HG03097 (cell line): ENCODE measurements around the gene UHRF1.
"Not testable (repeated sequence)": the region's sequence is repeated elsewhere in the genome, so short reads cannot be mapped to it uniquely, and the experiment has no call there.

Experiments
- ATAC-seq: cut with Tn5 transposase; IDR thresholded peaks from one replicate; pipeline ENCODE4 v1.9.1; 2021; ENCODE audit not compliant: unreplicated experiment, low FRiP score

Gene UHRF1

DNA sequence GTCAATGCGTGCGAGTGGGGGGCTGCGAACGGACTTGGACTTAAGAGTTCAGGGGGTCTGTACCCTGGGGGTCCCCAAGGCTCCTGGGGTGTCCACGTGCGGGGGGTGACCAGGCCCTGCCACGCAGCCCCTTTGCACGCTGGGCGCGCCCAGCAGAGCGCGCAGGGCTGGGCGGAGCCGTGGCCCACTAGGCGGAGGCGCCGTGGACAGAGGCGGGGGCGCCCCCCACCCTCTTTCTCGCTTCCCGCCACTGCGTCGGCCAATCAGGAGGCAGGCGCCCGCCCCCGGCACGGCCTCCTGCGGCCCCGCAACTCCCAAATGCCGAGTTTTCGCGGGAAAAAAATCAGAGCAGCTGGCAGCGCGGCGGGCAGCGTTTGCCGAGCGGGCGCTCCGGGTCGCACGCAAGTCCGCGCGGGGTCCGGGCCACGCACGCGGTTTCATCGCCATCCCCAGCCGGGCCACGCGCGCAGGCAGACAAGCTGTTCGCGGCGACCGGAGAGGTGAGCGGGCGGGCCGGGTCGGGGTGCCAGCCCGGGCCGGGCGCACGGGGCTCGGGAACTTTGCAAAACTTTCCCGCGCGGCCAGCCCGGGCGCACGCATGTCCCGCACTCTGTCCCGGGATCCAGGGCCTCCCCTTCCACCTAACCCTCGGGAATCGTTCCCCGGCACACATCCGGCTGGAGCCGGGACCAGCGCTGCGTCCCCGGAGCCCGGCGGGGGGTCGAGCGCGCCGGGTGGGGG lies at the start of gene UHRF1:
UHRF1 (plus strand) TSS at position 346 of the 741 bp plus-strand sequence. CDS start 1,385 bp downstream, outside the sequence.
- ATAC-seq: peak; percentile 22

DNA sequence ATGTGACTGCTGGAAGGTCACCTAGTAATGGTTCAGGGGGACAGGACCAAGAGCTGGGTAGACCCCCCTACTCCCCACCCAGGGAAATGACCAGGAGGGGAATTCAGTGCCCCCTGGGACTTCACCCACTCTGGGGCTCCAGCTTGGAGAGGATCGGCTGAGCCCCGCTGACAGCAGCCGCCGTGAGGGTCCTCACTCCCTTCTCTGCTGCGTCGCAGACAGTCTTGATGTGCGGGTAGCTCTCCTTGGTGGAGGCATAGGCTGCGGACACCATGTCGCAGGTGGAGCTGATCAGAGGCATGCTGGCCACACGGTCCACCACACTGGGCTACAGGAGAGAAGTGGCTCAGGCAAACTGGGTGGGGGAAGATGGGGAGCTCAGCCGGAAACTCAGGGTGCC lies 49.6 kb upstream of the UHRF1 start:
- no peak for ATAC-seq

DNA sequence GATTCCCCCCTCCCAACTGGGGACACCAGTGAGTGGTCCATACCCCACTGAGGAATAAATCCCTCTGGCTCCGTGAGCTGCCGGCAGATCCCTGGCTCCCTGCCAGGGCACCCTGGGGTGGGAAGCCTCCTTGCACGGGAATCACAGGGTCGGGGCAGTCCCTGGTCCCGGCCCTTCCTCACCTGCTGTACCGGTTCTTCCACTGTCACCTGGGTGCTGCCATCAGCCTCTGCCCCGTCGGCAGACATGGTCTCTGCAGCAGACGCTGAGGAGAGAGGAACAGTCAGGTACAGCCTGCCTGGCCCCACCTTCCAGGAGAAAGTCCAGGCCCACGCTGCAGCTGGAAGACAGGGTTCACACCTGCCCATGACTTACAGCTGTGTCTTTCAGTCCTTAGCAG lies 48.2 kb upstream of the UHRF1 start:
- no peak for ATAC-seq

DNA sequence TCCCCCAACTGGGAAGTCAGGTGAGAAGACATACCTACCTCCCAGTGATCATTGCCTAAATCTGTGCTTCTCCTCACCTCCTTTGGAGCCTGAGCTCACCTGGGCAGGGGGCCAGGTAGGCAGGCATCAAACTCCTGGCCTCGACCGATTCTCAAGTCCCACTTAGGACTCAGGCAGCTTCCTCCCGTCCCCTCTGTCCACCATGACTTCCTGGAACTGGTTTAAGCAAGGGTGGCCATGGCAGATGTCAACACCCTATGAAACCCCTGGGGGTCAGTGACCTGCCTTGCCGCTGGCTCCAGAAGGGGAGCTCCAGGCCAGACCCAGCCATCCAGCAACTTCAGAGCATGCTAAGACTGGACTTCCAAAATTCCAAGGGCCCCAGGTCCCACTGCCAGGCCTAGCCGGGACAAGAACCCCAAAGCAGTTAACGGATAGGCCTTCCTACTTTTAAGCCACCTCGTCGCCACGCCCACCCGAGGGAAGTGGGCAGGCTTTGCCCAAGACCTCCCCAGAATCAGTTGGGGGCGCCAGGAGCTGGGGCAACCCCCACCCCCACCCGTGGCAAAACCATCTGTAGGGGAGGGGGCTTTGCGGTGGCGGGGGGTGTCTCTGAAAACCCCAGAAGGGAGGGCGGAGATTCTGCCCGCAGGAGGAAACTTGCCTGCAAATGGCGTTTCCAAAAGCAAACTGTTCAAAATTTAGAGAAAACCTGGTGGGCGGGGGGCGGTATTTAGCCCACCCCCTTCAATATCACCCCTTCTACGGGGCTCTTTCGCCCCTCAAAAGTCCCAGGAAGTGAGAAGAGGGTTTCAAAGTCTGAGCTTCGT lies 42.5 kb upstream of the UHRF1 start:
- peak; percentile 9 for ATAC-seq

DNA sequence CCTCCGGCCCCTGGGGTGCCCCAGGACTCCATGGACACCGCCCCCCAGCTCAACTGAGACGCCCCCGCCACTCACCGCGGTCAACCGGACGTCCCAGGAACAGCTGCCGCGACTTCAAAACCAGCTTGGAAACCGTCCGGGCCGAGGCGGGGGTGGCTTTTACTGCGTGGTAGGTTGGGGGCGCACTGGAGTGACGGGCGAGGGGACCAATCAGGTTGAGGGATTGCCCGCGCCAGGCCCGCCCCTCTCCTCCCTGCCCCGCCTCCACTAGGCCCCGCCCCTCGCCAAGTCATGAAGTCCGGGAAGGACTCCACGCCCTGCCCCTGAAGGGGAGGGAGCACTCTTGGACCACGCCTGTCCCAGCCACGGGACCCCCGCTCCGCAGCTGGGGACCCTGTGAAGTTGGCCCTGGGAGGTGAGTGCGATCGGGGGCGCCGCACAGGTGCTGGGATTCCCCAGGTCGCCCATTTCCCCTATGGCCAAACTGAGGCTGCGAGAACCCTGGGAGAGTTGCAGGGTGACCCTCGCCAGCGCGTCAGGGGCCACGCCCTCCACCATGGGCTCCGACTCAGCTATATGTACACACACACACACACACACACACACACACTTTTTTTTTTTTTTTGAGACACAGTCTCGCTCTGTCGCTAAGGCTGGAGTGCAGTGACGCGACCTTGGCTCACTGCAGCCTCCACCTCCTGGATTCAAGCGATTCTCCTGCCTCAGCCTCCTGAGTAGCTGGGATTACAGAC lies 41.6 kb upstream of the UHRF1 start, which contains the start of gene PLIN3:
PLIN3 (minus strand) TSS at position 134 of the 752 bp plus-strand sequence. CDS start 6,273 bp downstream, outside the sequence.
- peak; percentile 67 for ATAC-seq

DNA sequence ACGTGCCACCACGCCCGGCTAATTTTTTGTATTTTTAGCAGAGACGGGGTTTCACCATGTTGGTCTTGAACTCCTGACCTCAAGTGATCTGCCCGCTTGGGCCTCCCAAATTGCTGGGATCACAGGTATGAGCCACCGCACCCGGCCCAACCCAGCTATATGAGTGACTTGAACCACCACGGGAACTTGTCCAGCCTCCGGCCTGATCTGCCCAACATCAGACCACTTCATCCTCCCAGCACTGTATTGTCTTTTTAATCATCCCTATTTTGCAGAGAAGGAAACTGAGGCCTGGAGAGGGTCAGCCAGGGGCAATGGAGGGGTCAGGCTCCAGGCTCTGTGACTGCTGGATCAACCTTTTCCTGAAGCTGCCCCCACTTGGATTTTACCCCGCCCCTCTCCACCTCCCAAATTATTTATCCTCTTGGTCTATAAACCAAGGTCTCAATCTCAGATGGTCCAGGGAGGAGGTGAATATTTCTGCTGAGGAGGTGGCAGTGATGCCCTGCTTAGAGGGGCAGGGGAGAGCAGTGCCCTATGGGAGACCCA lies 40.9 kb upstream of the UHRF1 start:
- no peak for ATAC-seq

DNA sequence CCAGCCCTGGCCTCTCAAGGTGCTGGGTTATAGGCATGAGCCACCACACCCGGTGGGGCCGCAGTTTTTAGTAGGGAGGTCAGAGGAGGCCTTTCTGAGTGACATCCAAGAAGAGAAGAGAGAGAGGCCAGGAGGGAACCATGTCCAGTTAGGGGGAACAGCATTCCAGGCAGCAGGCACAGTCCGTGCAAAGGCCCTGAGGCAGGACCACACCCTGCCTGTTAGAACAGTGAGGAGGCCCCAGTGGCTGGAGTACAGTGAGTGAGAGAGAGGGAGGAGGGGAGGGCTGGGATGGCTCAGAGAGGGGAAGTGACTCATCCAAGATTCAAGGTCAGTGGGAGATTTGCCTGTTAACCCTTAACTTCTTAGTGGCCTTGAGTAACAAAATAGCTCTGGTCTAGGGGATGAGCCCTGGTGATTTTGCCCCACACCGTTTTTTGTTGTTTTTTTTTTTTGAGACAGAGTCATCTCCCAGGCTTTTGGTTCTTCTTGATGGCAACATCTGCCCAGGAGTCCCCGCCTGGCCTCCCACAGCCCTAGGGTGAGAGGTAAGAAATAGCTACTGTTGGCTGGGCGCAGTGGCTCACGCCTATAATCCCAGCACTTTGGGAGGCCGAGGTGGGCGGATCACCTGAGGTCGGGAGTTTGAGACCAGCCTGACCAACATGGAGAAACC lies 39.1 kb upstream of the UHRF1 start:
- no peak for ATAC-seq

DNA sequence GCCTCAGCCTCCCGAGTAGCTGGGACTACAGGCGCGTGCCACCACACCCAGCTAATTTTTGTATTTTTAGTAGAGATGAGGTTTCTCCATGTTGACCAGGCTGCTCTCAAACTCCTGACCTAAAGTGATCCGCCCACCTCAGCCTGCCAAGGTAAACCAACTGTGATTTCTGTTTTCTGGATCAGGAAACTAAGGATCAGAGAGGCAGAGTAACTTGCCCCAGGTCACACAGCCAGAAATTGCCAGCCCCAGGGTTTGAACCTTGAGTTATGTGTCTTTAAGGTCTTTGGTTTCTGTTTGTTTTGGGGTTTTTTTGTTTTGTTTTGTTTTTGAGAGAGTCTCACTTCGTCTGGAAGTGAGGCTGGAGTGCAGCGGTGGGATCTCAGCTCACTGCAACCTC lies 37.6 kb upstream of the UHRF1 start:
- ATAC-seq: no peak

DNA sequence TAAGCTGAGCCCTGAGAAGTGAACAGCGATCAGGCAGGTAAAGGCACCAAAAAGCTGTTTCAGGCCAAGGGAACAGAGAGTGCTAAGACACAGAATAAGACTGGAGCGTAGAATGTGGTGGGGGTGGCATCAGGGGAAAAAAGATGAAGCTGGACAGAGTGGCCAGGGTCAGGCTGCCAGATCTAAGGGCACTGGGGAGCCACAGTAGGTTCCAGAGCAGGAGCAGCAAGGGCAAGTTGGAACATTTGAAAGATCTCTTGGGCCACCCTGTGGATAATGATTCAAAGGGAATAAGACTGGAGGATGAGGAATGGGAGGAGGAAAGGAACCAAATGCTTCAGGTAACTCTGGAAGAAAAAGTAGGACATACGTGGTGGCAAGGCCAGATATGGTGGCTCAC lies 35.4 kb upstream of the UHRF1 start:
- ATAC-seq: no peak

DNA sequence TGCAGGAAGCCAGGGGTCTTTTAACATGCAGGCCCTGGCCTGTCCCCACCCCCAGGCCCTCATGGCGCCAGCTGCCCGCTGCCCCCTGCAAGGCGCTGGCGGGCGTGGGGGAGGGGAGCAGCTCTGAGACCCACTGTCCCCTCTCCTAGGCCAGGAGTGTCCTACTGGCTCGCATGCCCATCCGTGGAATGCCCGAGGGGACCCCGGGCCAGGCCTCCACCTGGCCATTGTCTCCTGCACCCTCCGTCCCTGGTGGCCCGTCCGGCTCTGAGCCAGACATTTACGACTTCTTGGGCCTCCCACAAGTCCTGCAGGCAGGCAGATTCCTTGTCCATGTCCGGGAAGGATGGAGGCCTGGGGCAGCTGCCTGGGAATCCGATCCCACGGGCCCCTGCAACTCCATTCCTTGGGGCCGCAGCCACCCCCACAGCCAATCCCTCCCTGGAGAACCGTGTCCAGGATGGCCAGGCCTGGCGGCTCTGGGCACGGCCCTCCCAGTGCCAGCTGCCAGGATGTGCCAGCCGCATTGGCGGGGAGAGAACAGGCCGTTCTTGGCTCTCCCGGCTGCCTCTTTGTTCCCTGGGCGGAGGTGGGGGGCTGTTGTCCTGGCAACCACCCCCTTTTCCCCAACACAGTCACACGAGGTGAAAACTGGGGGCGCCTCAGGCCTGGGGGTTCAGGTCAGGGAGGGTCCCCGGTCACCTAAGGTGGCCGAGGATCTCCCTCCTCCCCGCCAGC lies 31.4 kb upstream of the UHRF1 start:
- ATAC-seq: no peak

DNA sequence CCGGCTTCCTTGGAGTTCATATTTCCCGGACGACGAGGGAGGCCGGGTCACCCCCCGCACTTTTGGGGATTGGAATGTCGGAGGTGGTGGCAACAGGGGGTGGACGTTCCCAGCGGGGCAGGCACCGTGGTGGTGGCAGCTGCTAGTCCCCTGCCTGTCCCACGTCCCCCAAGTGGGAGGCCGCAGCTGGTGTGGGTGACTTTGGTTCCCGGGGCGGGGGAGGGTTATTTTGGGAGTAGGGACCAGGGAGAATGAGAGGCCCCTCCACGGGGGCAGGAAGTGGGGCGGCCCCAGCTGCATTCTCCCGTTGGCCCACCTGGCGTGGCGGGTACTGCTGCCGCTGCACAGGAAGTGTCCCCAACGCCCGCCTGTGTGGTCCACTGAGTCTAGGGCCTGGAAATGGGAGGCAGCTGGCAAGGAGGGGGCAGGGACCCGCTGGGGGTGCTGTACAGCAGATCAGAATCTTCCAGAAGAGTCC lies 30.8 kb upstream of the UHRF1 start:
- no peak for ATAC-seq

DNA sequence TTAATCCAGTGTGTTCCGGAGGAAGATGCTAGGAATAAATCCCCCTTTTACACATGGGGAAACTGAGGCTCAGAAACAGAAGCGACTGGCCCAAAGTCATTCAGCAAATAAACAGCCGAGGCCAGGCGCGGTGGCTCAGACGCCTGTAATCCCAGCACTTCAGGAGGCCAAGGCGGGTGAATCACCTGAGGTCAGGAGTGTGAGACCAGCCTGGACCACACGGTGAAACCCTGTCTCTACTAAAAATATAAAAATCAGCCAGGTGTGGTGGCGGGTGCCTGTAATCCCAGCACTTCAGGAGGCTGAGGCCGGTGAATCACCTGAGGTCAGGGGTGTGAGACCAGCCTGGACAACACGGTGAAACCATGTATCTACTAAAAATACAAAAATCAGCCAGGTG lies 30.3 kb upstream of the UHRF1 start:
- ATAC-seq: no peak

DNA sequence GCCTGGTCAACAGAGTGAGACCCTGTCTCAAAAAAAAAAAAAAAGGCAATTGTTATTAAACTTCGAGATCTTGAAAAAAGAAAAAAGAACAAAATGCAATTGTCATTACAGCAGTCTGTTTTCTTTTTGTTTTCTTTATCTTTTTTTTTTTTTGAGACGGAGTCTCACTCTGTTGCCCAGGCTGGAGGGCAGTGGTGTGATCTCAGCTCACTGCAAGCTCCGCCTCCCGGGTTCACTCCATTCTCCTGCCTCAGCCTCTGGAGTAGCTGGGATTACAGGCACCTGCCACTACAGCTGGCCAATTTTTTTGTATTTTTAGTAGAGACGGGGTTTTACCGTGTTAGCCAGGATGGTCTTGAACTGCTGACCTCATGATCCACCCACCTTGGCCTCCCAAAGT lies 26.4 kb upstream of the UHRF1 start:
- ATAC-seq: not testable (repeated sequence)

DNA sequence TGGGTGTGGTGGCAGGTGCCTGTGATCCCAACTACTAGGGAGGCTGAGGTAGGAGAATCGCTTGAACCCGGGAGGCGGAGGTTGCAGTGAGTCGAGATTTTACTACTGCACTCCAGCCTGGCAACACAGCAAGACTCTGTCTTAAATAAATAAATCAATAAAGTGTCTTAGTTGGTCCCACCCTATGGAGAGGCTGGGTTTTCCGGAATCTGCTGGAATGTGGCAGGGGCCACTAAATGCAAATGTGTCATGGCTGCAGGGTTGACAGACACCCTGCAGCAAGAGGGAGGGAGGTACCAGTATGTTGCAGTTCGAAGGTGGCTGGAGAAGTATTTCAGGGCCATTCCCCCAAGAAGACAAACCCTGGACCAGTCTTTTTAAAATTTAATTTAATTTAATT lies 24.3 kb upstream of the UHRF1 start:
- ATAC-seq: not testable (repeated sequence)

DNA sequence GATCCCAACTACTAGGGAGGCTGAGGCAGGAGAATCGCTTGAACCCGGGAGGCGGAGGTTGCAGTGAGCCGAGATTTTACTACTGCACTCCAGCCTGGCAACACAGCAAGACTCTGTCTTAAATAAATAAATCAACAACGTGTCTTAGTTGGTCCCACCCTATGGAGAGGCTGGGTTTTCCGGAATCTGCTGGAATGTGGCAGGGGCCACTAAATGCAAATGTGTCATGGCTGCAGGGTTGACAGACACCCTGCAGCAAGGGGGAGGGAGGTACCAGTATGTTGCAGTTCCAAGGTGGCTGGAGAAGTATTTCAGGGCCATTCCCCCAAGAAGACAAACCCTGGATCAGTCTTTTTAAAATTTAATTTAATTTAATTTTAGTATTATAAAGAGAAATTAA lies 21.5 kb upstream of the UHRF1 start:
- ATAC-seq: not testable (repeated sequence)

DNA sequence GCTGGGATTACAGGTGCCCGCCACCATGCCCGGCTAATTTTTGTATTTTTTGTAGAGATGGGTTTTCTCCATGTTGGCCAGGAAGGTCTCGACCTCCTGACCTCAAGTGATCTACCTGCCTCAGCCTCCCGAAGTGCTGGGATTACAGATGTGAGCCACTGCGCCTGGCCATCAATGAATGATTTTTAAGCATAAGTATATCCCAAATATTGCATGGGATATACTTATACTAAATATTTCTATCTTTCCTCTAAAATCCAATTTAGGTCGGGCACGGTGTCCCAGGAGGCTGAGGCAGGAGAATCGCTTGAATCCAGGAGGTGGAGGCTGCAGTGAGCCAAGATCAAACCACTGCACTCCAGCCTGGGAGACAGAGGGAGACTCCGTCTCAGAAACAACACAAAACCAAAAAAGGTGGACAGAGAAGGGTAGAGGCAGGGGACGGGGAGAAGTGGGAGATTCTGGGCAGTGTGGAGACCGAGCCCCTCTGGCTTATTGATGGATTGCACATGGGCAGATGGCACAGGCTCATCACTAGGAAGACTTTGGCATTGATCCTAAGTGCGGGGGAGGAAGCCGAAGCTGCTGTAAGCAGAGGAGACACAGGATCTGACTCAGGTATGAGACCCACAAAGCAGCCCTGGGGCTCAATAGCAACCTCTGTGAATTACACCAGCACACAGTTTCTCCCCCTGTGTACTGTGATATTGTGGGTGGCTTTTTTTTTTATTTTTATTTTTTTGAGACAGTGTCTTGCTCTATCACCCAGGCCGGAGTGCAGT lies 20.1 kb upstream of the UHRF1 start:
- no peak for ATAC-seq

DNA sequence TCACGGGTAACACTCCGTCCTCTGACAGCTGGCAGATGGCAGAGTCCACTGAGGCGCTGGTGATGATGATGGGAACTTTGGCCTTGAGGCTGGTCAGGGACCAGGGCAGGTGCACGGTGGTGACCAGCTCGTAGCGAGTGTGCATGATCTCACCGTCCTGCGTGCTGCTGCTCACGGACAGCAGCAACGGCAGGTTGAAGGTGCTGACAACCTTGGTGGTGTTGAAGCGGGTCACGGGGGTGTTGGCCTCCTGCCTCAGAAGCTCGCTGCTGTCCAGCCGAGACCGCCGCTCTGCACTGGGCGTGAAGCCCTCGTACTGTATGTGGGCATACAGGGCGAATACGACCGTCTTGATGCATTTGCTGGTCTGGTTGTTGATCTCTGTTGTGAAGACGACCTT lies 18.2 kb upstream of the UHRF1 start:
- no peak for ATAC-seq

DNA sequence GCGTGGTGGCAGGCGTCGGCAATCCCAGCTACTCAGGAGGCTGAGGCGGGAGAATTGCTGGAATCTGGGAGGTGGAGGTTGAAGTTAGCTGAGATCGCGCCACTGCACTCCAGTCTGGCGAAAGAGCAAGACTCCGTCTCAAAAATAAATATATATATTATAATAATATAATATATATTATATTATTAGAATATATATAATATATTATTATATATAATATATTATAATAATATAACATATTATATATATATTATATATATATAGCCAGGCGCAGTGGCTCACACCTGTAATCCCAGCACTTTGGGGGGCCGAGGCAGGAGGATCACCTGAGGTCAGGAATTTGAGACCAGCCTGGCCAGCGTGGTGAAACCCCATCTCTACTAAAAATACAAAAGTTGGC lies 16.3 kb upstream of the UHRF1 start:
- ATAC-seq: not testable (repeated sequence)

DNA sequence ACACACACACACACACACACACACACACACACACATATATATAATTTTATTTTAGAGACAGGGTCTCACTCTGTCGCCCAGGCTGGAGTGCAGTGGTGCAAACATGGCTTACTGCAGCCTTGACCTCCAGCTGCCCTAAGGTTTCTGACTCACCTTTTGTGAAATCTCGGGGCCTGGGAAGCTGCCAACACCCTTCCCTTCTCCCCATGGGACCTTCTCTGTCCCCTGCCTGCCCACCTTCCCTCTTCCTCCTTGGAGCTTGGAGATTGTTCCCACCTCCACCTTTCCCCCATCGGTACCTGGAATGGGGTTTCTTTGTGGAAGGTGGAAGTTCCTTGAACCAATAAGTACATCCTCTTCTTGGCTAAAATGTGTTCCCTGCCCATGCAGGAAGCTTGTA lies 12.9 kb upstream of the UHRF1 start:
- no peak for ATAC-seq
